ENCODE measurements around the gene CSK. TPM values are rescaled to one million over a fixed set of nuclear protein-coding genes. Genes with fewer than 3 reads are reported as not detected.
A peak's percentile ranks its signal among the peaks of the same experiment; 100 is the strongest.

The CSK gene
- total RNA-seq, 1 donor from 2014 or later = 28.4 TPM

DNA sequence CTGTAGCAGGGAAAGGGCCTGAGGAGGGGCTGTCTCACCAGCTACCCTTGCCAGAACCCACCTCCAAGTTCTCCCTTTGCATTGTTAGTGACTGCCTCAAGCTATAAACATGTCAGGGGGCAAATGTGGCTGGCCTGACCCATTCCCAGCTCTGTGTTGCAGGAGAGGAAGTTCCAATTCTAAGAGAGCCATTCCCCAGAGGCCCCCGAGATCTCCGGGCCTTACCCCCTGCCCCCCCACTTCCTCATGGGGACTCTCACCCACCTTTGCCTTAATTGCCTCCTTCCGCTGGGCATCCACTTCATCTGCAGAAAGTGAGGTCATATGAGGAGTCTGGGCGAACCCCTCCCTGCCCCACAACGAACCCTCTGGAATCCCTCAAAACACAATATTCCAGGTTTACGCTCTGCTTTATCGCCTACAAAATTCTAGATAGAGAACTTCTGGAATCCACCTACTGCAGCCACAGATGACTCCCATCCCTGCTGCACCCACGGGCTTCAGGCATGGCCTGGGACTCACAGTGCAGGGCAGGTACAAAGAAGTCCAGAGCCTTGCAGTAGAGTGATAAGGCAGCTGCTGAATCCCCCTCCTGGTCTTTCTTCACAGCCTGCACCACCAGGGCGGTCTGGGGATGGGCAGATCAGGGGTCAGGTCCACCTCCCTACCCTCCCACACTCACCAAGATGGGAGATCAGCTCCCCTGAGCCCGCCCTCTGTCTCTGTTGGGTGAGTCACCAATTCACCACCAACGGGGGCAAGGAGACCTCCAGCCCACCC is 57.1 kb downstream of the CSK start:
- no peak for DNase-seq (ENCODE audit: low read depth)
- H3K4me3 ChIP-seq (ENCODE audit: low read depth, low read length) = no peak overlapping the region
- TF ChIP-seq CTCF (conservative IDR thresholded peaks at IDR 0.05; ENCODE audit: low read depth, low read length) = no peak

DNA sequence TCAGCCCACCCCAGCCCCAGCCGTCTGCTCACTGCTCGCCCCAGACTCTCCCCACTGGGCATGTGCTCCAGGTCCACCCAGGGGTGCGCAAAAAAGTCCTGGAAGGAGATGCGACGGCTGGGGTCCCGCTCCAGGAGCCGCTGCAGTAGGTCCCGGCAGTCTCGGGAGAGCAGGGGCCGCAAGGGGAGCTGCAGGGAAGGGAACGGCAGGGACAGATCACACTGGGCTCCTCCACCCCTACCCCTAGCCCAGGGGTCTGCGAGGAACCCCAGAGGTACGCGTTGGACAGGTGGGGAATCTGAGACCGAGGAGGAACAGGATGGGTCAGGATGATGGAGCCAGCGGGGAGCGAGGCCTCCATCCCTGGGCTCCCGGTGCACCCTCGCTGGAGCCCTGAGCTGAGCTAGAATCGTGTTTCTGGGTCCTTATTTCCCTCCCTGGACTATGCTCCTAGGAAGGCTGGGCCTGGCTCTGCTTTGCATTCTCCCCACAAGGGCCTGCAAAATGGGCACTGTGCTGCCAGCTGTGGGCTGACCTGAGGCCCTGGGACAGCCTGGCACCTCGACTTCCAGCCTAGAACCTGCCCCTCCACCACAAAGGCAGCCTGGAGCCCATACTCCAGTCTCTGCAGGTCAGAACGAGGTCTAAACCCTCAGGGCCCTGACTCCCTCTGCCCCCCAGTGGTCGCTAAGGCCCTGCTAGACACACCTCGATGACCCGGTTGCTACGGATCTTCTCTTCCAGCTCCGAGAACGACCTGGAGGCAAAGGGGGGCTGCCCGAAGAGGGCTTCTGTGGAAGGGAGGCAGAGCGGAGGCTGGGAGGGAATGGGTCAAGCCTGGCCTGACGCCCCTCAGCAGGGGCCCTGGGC is 57.9 kb downstream of the CSK start:
- no peak for DNase-seq (ENCODE audit: low read depth)
- TF ChIP-seq CTCF (conservative IDR thresholded peaks at IDR 0.05; ENCODE audit: low read depth, low read length) = peak; percentile 7

DNA sequence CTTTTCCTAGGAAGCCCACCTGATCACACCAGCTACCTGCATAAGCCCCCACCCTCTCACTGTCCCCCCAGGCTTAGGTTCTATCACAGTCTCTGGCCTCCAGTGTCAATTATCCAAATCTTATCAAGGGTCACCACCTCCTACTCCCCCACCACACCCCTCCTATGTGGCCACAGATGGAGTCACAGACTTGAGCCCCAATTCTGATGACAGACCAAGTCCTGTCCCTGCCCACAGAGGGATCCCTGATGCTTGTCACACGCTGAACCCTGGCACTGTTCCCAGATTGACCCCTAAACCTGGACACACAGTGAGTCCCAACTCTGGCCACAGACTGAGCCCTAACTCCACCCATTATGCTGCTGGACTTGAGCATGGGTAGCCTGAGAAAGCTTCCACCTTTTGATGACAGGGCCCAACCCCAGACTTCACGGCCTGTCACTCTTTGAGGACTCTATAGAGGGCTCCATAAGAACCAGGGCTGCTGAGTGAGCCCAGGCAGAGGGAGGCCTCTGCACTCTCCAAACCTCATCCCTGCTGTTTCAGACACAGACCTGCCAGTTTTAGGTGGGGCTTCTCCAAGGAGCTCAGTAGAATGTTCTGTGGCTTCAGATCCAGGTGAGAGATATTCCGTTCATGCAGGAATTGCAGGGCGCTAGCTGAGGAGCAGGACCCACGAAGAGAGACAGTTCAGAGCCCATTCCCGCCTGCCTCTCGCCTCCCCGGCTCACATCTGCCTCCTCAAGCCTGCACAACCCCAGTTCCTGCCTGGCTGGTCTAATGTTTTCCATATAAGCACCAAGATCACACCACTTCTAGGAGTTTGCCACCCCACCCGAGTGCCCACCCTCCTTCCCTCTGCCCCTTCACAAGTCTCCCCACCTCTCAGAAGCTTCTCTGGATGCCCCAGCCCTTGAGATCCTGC is 59.2 kb downstream of the CSK start:
- no peak overlapping the region for H3K4me3 ChIP-seq (ENCODE audit: low read depth, low read length)
- TF ChIP-seq CTCF (conservative IDR thresholded peaks at IDR 0.05; ENCODE audit: low read depth, low read length) = no peak
- no peak for DNase-seq (ENCODE audit: low read depth)

More for the DNA sequence above, 57.9 kb downstream of the CSK start:
- H3K4me3 ChIP-seq (ENCODE audit: low read depth, low read length) = no peak overlapping the region

DNA sequence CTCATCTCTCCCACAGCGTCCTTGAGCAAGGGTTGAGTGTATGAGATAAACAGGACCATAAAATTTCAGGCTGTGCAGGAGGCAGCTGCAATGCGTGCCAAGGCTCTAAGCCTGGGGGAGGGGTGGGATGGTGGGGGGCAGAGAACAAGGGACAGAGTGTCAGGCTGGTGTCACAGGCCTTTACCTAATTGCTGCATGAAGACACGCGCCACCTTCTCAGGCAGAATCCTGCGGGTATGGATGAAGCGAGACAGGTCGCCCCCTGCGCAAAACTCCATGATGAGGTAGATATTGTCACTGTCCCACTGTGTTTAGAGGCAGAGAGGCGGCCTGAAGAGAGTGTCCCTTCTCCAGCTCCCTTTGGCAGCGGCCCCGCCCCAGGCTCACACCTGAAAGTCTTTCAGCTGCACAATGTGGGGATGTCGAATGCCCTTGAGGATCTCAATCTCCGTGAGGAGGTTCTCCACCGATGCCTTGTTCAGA is 60.1 kb downstream of the CSK start:
- TF ChIP-seq CTCF (conservative IDR thresholded peaks at IDR 0.05; ENCODE audit: low read depth, low read length) = no peak
- peak overlapping the region; percentile 92 for H3K4me3 ChIP-seq (ENCODE audit: low read depth, low read length)
- DNase-seq (ENCODE audit: low read depth) = no peak

DNA sequence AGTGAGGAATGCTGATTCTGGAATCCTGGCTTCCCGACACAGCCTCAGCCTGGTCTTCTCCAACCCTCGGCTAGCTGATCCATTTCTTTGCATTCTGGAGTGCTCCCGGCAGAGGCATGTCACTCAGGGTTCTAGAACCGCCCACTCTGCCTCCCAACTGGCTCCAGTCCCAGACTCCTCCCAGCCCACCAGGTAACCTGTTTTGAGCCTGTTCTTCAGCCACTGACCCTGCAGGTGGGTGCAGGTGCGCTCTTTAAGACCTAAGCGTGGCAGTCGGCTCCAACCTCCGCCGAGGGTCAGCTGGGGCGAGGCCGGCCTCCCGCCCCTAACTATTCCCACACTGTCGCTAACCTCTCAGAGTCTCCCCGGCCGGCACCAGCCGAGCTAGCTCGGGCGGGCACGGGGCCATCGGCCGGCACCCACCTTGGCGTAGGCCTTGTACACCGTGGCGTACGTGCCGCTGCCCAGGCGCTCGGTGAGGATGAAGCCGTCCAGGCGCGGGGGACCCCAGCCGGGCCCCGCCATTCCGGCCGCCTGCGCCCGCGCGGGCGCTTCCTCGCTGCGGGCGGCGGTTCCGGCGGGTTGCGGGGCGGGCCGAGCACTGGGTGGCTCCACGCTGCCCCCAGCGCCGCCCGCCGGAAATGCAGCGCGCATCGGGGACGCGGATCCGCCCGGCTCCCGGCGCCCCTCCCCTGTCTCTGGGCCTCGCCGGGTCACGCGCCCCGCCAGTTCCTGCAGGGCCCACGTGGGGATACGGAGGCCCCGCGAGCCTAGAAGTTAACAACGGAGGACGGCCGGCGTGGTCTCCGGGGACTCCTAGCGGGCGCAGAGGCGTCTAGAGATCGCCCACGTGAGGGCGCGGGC is 60.9 kb downstream of the CSK start, which contains the start of gene ULK3:
Gene ULK3, minus strand, starts transcription at position 576 of the 864 bp plus-strand sequence. Its CDS starts 51 bp downstream, at position 525.
- peak within 1 kb of the TSS; percentile 92 for H3K4me3 ChIP-seq (ENCODE audit: low read depth, low read length)
- TF ChIP-seq CTCF (conservative IDR thresholded peaks at IDR 0.05; ENCODE audit: low read depth, low read length) = peak; percentile 48
- DNase-seq (ENCODE audit: low read depth) = no peak
